Ovary (tissue), 3 donors: ENCODE results near the gene RMDN3.

Source experiments
- CTCF ChIP-seq, 3 donors: fragments of 450-650 bp in 2 of 3; fragments of 200-600 bp in 1 of 3; IDR thresholded peaks; one replicate each; pipeline versions ENCODE4 v1.5.1 to v1.8.0; 2016 to 2022; ENCODE audit warnings: antibody characterized with exemption in 3 of 3, mild to moderate bottlenecking in 1 of 3
- EP300 ChIP-seq: sonication (generic); formaldehyde crosslinking; IDR thresholded peaks from one replicate; pipeline ENCODE4 v1.6.1; 2017; ENCODE audit warnings: antibody characterized with exemption
- POLR2A ChIP-seq: fragments of 450-650 bp; IDR thresholded peaks from one replicate; pipeline ENCODE4 v1.6.1; 2017; ENCODE audit warnings: antibody characterized with exemption, mild to moderate bottlenecking, moderate library complexity
- donor health status: DM: no; HTN: no; CAD: no.

GRCh38 chr15:40762919-40763800, 8.1 kb upstream of the RMDN3 start:
- TF ChIP-seq POLR2A, result no peak
- no peak for TF ChIP-seq CTCF (IDR thresholded peaks at IDR 0.05)
- TF ChIP-seq EP300, result no peak
